HepG2 (cell line): Measurements from ENCODE around the gene CNTD1. TPM values are rescaled to one million over a fixed set of nuclear protein-coding genes. Genes with fewer than 3 reads are reported as not detected.

Experiments
- FOXA1 ChIP-seq, 2 experiments: fragments of 450-650 bp in 1 of 2; sonication (generic) in 1 of 2; formaldehyde crosslinking in 1 of 2; IDR thresholded peaks; 2 replicates each; pipeline versions ENCODE4 v1.4.0 to v1.6.1; 2016 to 2020; ENCODE audit warnings: missing genetic modification reagents in 1 of 2
- FOXK1 ChIP-seq: sonication (generic); formaldehyde crosslinking; IDR thresholded peaks from 2 replicates; pipeline ENCODE4 v1.4.0; 2020; ENCODE audit warnings: low read depth, missing genetic modification reagents, borderline replicate concordance
- HNF1B ChIP-seq: sonication (generic); formaldehyde crosslinking; IDR thresholded peaks from 2 replicates; pipeline ENCODE4 v1.5.1; 2020; ENCODE audit warnings: mild to moderate bottlenecking, moderate library complexity, missing genetic modification reagents
- IRF2 ChIP-seq: IDR thresholded peaks from 2 replicates; pipeline ENCODE4 v1.6.1; 2018; ENCODE audit warnings: missing genetic modification reagents, missing compliant biosample characterization
- JUNB ChIP-seq: sonication (generic); formaldehyde crosslinking; IDR thresholded peaks from 2 replicates; pipeline ENCODE4 v1.8.0; 2022; ENCODE audit warnings: missing genetic modification reagents, mild to moderate bottlenecking, borderline replicate concordance
- KDM3A ChIP-seq: IDR thresholded peaks from 2 replicates; pipeline ENCODE4 v1.6.1; 2018; ENCODE audit warnings: low read depth, missing compliant biosample characterization
- MIER3 ChIP-seq: IDR thresholded peaks from 2 replicates; pipeline ENCODE4 v1.6.1; 2016; ENCODE audit warnings: missing compliant biosample characterization, borderline replicate concordance
- MTA3 ChIP-seq: sonication (generic); formaldehyde crosslinking; IDR thresholded peaks from 2 replicates; pipeline ENCODE4 v1.4.0; 2020; ENCODE audit warnings: missing genetic modification reagents
- NR2C2 ChIP-seq: sonication (generic); formaldehyde crosslinking; IDR thresholded peaks from 2 replicates; pipeline ENCODE4 v1.4.0; 2020; ENCODE audit warnings: missing genetic modification reagents, mild to moderate bottlenecking, moderate library complexity, borderline replicate concordance
- PAWR ChIP-seq: sonication (generic); formaldehyde crosslinking; IDR thresholded peaks from 2 replicates; pipeline ENCODE4 v1.4.0; 2020; ENCODE audit warnings: missing genetic modification reagents, mild to moderate bottlenecking, borderline replicate concordance
- RAD51 ChIP-seq: fragments of 450-650 bp; IDR thresholded peaks from 2 replicates; pipeline ENCODE4 v1.6.1; 2016; ENCODE audit warnings: borderline replicate concordance
- RARA ChIP-seq: IDR thresholded peaks from 2 replicates; pipeline ENCODE4 v1.6.1; 2016; ENCODE audit warnings: missing genetic modification reagents, missing compliant biosample characterization
- RFX3 ChIP-seq: IDR thresholded peaks from 2 replicates; pipeline ENCODE4 v1.6.1; 2016; ENCODE audit warnings: missing biosample characterization, missing genetic modification reagents
- SAFB2 ChIP-seq: sonication (generic); formaldehyde crosslinking; IDR thresholded peaks from 2 replicates; pipeline ENCODE4 v1.5.1; 2020; ENCODE audit warnings: missing genetic modification reagents, low read depth, mild to moderate bottlenecking, borderline replicate concordance
- SIN3A ChIP-seq: IDR thresholded peaks from 2 replicates; pipeline ENCODE4 v1.6.1; 2011; ENCODE audit warnings: low read depth, mild to moderate bottlenecking, control low read depth, low read length, borderline replicate concordance
- SMAD9 ChIP-seq: sonication (generic); formaldehyde crosslinking; IDR thresholded peaks from 2 replicates; pipeline ENCODE4 v1.5.1; 2020; ENCODE audit warnings: mild to moderate bottlenecking, missing genetic modification reagents
- TBL1XR1 ChIP-seq: fragments of 150-350 bp; IDR thresholded peaks from 2 replicates; pipeline ENCODE4 v1.6.1; 2014; ENCODE audit warnings: borderline replicate concordance, low read length; ENCODE audit not compliant: partially characterized antibody
- ZBTB44 ChIP-seq: sonication (generic); formaldehyde crosslinking; IDR thresholded peaks from 2 replicates; pipeline ENCODE4 v1.4.0; 2020; ENCODE audit warnings: missing genetic modification reagents
- ZFYVE20 ChIP-seq: sonication (generic); formaldehyde crosslinking; IDR thresholded peaks from 2 replicates; pipeline ENCODE4 v1.8.0; 2023; ENCODE audit warnings: low read depth, mild to moderate bottlenecking, moderate library complexity, missing genetic modification reagents, borderline replicate concordance
- ZNF253 ChIP-seq: sonication (generic); formaldehyde crosslinking; IDR thresholded peaks from 2 replicates; pipeline ENCODE4 v1.8.0; 2022; ENCODE audit warnings: mild to moderate bottlenecking, missing genetic modification reagents, borderline replicate concordance
- ZNF335 ChIP-seq: sonication (generic); formaldehyde crosslinking; IDR thresholded peaks from 2 replicates; pipeline ENCODE4 v1.4.0; 2020; ENCODE audit warnings: missing genetic modification reagents
- ZNF44 ChIP-seq: sonication (generic); formaldehyde crosslinking; IDR thresholded peaks from 2 replicates; pipeline ENCODE4 v1.5.1; 2020; ENCODE audit warnings: mild to moderate bottlenecking, missing genetic modification reagents
- ZNF558 ChIP-seq: sonication (generic); formaldehyde crosslinking; IDR thresholded peaks from 2 replicates; pipeline ENCODE4 v1.9.0; 2022; ENCODE audit warnings: mild to moderate bottlenecking, missing genetic modification reagents, borderline replicate concordance
- ZNF567 ChIP-seq: sonication (generic); formaldehyde crosslinking; IDR thresholded peaks from 2 replicates; pipeline ENCODE4 v1.8.1; 2023; ENCODE audit warnings: mild to moderate bottlenecking, missing genetic modification reagents, borderline replicate concordance
- ZNF616 ChIP-seq: sonication (generic); formaldehyde crosslinking; IDR thresholded peaks from 2 replicates; pipeline ENCODE4 v1.5.0; 2020; ENCODE audit warnings: low read depth, mild to moderate bottlenecking, missing genetic modification reagents
- ZNF691 ChIP-seq: sonication (generic); formaldehyde crosslinking; IDR thresholded peaks from 2 replicates; pipeline ENCODE4 v1.4.0; 2020; ENCODE audit warnings: missing genetic modification reagents, low read depth, mild to moderate bottlenecking, borderline replicate concordance
- ZNF878 ChIP-seq: sonication (generic); formaldehyde crosslinking; IDR thresholded peaks from 2 replicates; pipeline ENCODE4 v1.8.1; 2023; ENCODE audit warnings: mild to moderate bottlenecking, missing genetic modification reagents, moderate library complexity
- polyA plus RNA-seq, 8 experiments: library from polyadenylated mRNA; depleted of rRNA in 3 of 8; stranded (reverse) in 7 of 8; unstranded in 1 of 8; fragments of >200 nt; fragmentation: Illumina TruSeq in 4 of 8; extraction: Trizol in 4 of 8; gene quantifications; 2 replicates each; pipeline versions ENCODE4 v1.2.1 to v1.2.3, GENCODE V29; 2011 to 2016; ENCODE audit warnings: low read depth in 4 of 8, missing spikeins in 1 of 8, mixed read lengths in 1 of 8; ENCODE audit not compliant: insufficient read depth in 1 of 8
- total RNA-seq, 5 experiments: library from RNA; depleted of rRNA; stranded (reverse); fragments of >200 nt; fragmentation: Illumina TruSeq; extraction: Trizol; gene quantifications; 2 replicates each; pipeline ENCODE4 v1.2.3, GENCODE V29; 2016; ENCODE audit warnings: low read depth in 1 of 5

The CNTD1 gene
- total and polyA plus RNA-seq, 2 of the 13 experiments (the other 11 are each of a cell fraction or from before 2014, with no cell fraction given): 0.11 to 0.15 TPM

- TF ChIP-seq HNF1B (CRISPR knock-in tag) (no peak), ZNF567 (no peak), TBL1XR1 (peak; percentile 32), JUNB (CRISPR knock-in tag) (no peak), ZNF691 (CRISPR knock-in tag) (peak; percentile 93), ZNF878 (peak; percentile 16; the same call in 1 of the 2 replicates), MIER3 (0 out of 2 replicates have a peak, but pooled peaks have one; percentile 51), ZBTB44 (CRISPR knock-in tag) (no peak; the same call in 1 of the 2 replicates), RAD51 (no peak), FOXA1 (IDR thresholded peaks at IDR 0.05) (no peak), FOXA1 (CRISPR knock-in tag; IDR thresholded peaks at IDR 0.05) (peak; percentile 61), ZNF616 (CRISPR knock-in tag) (no peak), SIN3A (no peak), ZNF558 (CRISPR knock-in tag) (no peak), IRF2 (CRISPR knock-in tag) (peak; percentile 57; the same call in 1 of the 2 replicates), FOXK1 (0 out of 2 replicates have a peak, but pooled peaks have one; percentile 64), ZNF253 (no peak), NR2C2 (no peak), SAFB2 (CRISPR knock-in tag) (no peak), PAWR (CRISPR knock-in tag) (no peak), KDM3A (no peak), ZNF335 (no peak), SMAD9 (CRISPR knock-in tag) (no peak), ZNF44 (CRISPR knock-in tag) (no peak), RARA (CRISPR knock-in tag) (no peak; the same call in 1 of the 2 replicates), ZFYVE20 (CRISPR knock-in tag) (no peak), RFX3 (no peak), MTA3 (CRISPR knock-in tag) (no peak)
Measured at GRCh38 chr17:42832213-42832933, 33.7 kb downstream of the CNTD1 start (continued).
